SK-N-SH treated with all-trans-retinoic acid at 6 μM for 48 hours (cell line): ENCODE results near the gene PCDH17.

ENCODE experiments used
- GLIS3 ChIP-seq: fragments of 250-450 bp; sonication (Bioruptor Pico); IDR thresholded peaks from 2 replicates; pipeline ENCODE4 v1.5.0; 2020; ENCODE audit warnings: mild to moderate bottlenecking, moderate library complexity
- TF ChIP-seq, protein P1 (sequence below): fragments of 250-450 bp; sonication (Bioruptor Pico); IDR thresholded peaks from 2 replicates; pipeline ENCODE4 v1.5.1; 2020; ENCODE audit warnings: low read depth, mild to moderate bottlenecking, moderate library complexity

DNA sequence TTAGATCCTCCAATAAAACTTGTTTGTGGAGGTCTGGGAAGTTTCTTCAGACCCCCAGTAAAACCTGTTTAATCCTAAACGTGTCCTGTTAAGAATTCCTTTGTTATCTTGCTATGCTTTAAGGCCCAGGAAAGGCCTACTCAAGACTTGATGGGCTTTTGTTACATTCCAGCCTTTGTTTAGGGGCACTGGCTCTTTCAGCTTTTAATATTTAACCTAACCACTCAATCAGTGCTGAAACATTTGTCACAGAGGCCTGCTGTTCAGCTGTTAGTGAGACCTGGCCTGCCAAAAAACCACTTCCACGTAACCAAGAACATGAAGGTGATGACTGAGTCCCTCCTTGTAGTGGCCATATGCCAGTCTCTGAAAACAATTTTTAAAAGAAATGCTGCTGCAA lies 41.7 kb downstream of the PCDH17 start:
- TF ChIP-seq, protein P1, sequence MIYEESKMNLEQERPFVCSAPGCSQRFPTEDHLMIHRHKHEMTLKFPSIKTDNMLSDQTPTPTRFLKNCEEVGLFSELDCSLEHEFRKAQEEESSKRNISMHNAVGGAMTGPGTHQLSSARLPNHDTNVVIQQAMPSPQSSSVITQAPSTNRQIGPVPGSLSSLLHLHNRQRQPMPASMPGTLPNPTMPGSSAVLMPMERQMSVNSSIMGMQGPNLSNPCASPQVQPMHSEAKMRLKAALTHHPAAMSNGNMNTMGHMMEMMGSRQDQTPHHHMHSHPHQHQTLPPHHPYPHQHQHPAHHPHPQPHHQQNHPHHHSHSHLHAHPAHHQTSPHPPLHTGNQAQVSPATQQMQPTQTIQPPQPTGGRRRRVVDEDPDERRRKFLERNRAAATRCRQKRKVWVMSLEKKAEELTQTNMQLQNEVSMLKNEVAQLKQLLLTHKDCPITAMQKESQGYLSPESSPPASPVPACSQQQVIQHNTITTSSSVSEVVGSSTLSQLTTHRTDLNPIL (CRISPR knock-in tag) = no peak
- no peak for TF ChIP-seq GLIS3 (CRISPR knock-in tag)
